Measurements from ENCODE around the gene ALDOA. TPM values are rescaled to one million over a fixed set of nuclear protein-coding genes. Genes with fewer than 3 reads are reported as not detected.

ALDOA gene
- total RNA-seq, 2 donors from 2014 or later: 884 to 943 TPM

- DNase-seq (ENCODE audit: low spot score): no peak
- WGBS: 82% methylated on average over 7 of the region's 7 CpGs
- Histone ChIP-seq H3K27ac (no peak overlapping the region), H3K36me3 (peaks cover 5 to 14% of the 10 kb centered on the region in 2 donors), H3K9me3 (no peaks in the 10 kb centered on the region), H3K27me3 (replicated peaks; ENCODE audit: insufficient read depth) (no peaks in the 10 kb centered on the region), H3K4me1 (replicated peaks) (no peaks in the 10 kb centered on the region), H3K4me3 (no peak overlapping the region)
- intact Hi-C loops (cut with DNase I): no loop called here
- TF ChIP-seq CTCF (IDR thresholded peaks at IDR 0.05) (no peak), POLR2A (IDR thresholded peaks at IDR 0.05) (no peak), POLR2AphosphoS5 (IDR thresholded peaks at IDR 0.05) (no peak)
Measured at GRCh38 chr16:30115238-30115637, 49.7 kb downstream of the ALDOA start.

DNA sequence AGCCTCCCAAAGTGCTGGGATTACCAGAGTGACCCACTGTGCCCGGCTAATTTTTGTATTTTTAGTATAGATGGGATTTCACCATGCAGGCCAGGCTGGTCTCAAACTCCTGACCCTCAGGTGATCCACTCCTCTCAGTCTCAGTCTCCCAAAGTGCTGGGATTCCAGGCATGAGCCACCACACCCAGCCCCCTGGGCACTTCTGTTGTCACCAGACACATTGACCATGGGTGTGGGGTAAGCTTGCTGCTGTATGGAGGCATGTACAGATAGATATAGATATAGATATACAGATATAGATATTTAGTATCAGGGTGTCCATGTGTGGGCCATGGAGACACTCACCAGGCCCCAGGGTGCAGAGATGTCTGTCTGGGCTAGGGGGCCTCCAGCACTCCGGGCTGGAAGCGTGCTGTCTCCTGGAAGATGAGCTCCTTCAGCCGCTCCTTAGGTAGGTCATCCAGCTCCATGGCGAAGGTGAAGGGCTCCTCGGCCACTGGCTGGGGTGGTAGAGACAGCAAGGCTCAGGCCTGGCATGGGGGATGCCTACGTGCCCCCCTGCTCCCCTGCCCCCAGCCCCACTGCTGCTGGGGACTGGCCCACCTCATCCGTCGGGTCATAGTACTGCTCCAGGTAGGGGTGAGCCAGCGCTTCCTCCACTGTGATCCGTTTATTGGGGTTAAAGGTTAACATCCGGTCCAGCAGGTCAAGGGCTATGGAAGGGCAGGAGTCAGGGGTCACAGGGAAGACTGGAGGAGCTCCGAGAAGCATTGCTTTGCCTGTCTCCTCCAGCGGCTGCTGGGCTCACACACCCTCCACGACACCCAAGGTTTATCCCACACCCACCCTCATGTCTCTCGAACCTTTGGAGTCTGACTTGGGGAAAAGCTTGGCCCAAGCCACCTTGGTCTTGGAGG lies 51.0 kb downstream of the ALDOA start:
- Histone ChIP-seq H3K4me3 (no peak overlapping the region), H3K4me1 (replicated peaks) (no peaks in the 10 kb centered on the region), H3K9me3 (no peaks in the 10 kb centered on the region), H3K27me3 (replicated peaks; ENCODE audit: insufficient read depth) (no peaks in the 10 kb centered on the region), H3K27ac (no peak overlapping the region), H3K36me3 (peaks cover 5 to 14% of the 10 kb centered on the region in 2 donors)
- no peak for DNase-seq (ENCODE audit: low spot score)
- 89% methylated on average over 16 of the region's 16 CpGs for WGBS
- intact Hi-C loops (cut with DNase I): no loop called here
- TF ChIP-seq CTCF (IDR thresholded peaks at IDR 0.05): no peak
- TF ChIP-seq POLR2A (IDR thresholded peaks at IDR 0.05): no peak
- TF ChIP-seq POLR2AphosphoS5 (IDR thresholded peaks at IDR 0.05): no peak

DNA sequence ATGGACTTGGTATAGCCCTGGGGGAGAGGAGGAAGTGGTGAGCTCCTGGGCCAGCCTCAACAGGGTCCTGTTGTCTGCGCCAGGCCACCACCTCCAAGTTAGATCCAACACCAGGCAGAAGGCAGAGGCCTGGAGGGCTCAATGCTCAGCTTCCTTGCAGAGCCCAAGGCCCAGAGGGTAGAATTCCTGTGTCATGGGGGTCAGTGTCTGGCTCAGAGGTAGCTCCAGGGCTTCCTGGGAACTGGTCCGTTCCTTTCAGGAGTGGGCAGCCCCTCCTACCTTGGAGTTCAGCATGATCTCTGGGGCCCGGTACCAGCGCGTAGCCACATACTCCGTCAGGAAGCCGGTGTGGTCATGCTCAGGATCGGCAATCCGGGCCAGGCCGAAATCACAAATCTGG lies 52.2 kb downstream of the ALDOA start:
- TF ChIP-seq POLR2A (IDR thresholded peaks at IDR 0.05): no peak
- TF ChIP-seq CTCF (IDR thresholded peaks at IDR 0.05): no peak
- TF ChIP-seq POLR2AphosphoS5 (IDR thresholded peaks at IDR 0.05): no peak
- no peak overlapping the region for H3K27ac ChIP-seq
- peaks cover 5 to 14% of the 10 kb centered on the region in 2 donors for H3K36me3 ChIP-seq
- WGBS: 95% methylated on average over 10 of the region's 10 CpGs
- H3K4me1 ChIP-seq (replicated peaks): peaks cover 5% of the 10 kb centered on the region
- no peak for DNase-seq (ENCODE audit: low spot score)
- no peaks in the 10 kb centered on the region for H3K9me3 ChIP-seq
- H3K27me3 ChIP-seq (replicated peaks; ENCODE audit: insufficient read depth): no peaks in the 10 kb centered on the region
- H3K4me3 ChIP-seq: no peak overlapping the region
- intact Hi-C loops (cut with DNase I): no loop called here

GRCh38 chr16:30119428-30119827 lies 53.9 kb downstream of the ALDOA start:
- Histone ChIP-seq H3K9me3 (no peaks in the 10 kb centered on the region), H3K27ac (no peak overlapping the region), H3K27me3 (replicated peaks; ENCODE audit: insufficient read depth) (no peaks in the 10 kb centered on the region), H3K4me1 (replicated peaks) (peaks cover 8% of the 10 kb centered on the region), H3K36me3 (peaks cover 5 to 14% of the 10 kb centered on the region in 2 donors), H3K4me3 (no peak overlapping the region)
- no peak for TF ChIP-seq POLR2A (IDR thresholded peaks at IDR 0.05)
- no peak for TF ChIP-seq CTCF (IDR thresholded peaks at IDR 0.05)
- TF ChIP-seq POLR2AphosphoS5 (IDR thresholded peaks at IDR 0.05): no peak
- intact Hi-C loops (cut with DNase I): no loop called here
- no peak for DNase-seq (ENCODE audit: low spot score)
- WGBS: 92% methylated on average over 2 of the region's 2 CpGs

Other genes starting within 250 kb of the ALDOA start
- gene PAGR1, start 249.6 kb upstream of the ALDOA start, total RNA-seq: 10 to 100 TPM; 64.3 to 64.4 TPM
- gene MVP, start 245.3 kb upstream of the ALDOA start, total RNA-seq: 100 to 1,000 TPM in 1 of 2 donors, 10 to 100 TPM in 1; 59.3 to 247 TPM
- gene CDIPT, start 202.5 kb upstream of the ALDOA start, total RNA-seq: 100 to 1,000 TPM; 121 to 132 TPM
- 10 to 100 TPM; 60.7 to 62.9 TPM for gene SEZ6L2, start 166.2 kb upstream of the ALDOA start, total RNA-seq
- gene ASPHD1, start 165.3 kb upstream of the ALDOA start, total RNA-seq: 1 to 10 TPM; 1.2 to 5.1 TPM
- gene KCTD13, start 139.5 kb upstream of the ALDOA start, total RNA-seq: 100 to 1,000 TPM in 1 of 2 donors, 10 to 100 TPM in 1; 15.9 to 134 TPM
- 100 to 1,000 TPM; 188 to 218 TPM for gene TMEM219, start 103.7 kb upstream of the ALDOA start, total RNA-seq
- gene TAOK2, start 91.9 kb upstream of the ALDOA start, total RNA-seq: 10 to 100 TPM; 43.8 to 97.4 TPM
- 10 to 100 TPM; 10.8 to 22.4 TPM for gene HIRIP3, start 70.1 kb upstream of the ALDOA start, total RNA-seq
- gene INO80E, start 69.5 kb upstream of the ALDOA start, total RNA-seq: 100 to 1,000 TPM in 1 of 2 donors, 10 to 100 TPM in 1; 51.8 to 113 TPM
- 1 to 10 TPM; 3.0 to 6.4 TPM for gene DOC2A, start 54.7 kb upstream of the ALDOA start, total RNA-seq
- gene C16orf92, start 42.6 kb upstream of the ALDOA start, total RNA-seq: not detected
- gene TLCD3B, start 34.5 kb upstream of the ALDOA start, total RNA-seq: 10 to 100 TPM in 1 of 2 donors, under 1 TPM in 1; 0.46 to 17.2 TPM
- 10 to 100 TPM; 67.8 to 85.4 TPM for gene PPP4C, start 10.2 kb downstream of the ALDOA start, total RNA-seq
- gene TBX6, start 26.2 kb downstream of the ALDOA start, total RNA-seq: 1 to 10 TPM; 1.5 to 2.5 TPM
- gene YPEL3, start 30.5 kb downstream of the ALDOA start, total RNA-seq: 100 to 1,000 TPM; 150 to 164 TPM
- 1 to 10 TPM in 1 of 2 donors, under 1 TPM in 1; 0.91 to 2.4 TPM for gene GDPD3, start 47.8 kb downstream of the ALDOA start, total RNA-seq
- 10 to 100 TPM; 19.0 to 77.4 TPM for gene MAPK3, start 57.5 kb downstream of the ALDOA start, total RNA-seq
- 10 to 100 TPM in 1 of 2 donors, 1 to 10 TPM in 1; 8.9 to 14.7 TPM for gene CORO1A, start 117.8 kb downstream of the ALDOA start, total RNA-seq
- 100 to 1,000 TPM; 137 to 151 TPM for gene BOLA2B, start 127.9 kb downstream of the ALDOA start, total RNA-seq
- 10 to 100 TPM; 36.8 to 41.3 TPM for gene SLX1A, start 128.1 kb downstream of the ALDOA start, total RNA-seq
- 10 to 100 TPM in 1 of 2 donors, 1 to 10 TPM in 1; 8.8 to 10.2 TPM for gene SULT1A3, start 133.5 kb downstream of the ALDOA start, total RNA-seq
- 1 to 10 TPM in 1 of 2 donors, under 1 TPM in 1; 0.82 to 5.8 TPM for gene NPIPB13, start 182.7 kb downstream of the ALDOA start, total RNA-seq